GM23338 (cell line): ENCODE data around the gene RABGAP1L. TPM values are rescaled to one million over a fixed set of nuclear protein-coding genes. Genes with fewer than 3 reads are reported as not detected.

ENCODE experiments used
- ATAC-seq: fragments of 200-7000 bp; cut with Tn5 transposase; 3 replicates; pipeline ENCODE4 v1.9.1; 2020
- DNase-seq: peaks from one replicate; pipeline ENCODE4 v3.0.0-alpha.2; 2015; ENCODE audit warnings: low spot score
- H2AFZ ChIP-seq: fragments of 200-600 bp; sonication (generic); 2 replicates; pipeline ENCODE4 v1.8.0; 2016; ENCODE audit warnings: antibody characterized with exemption, mild to moderate bottlenecking, moderate library complexity
- H3F3A ChIP-seq: fragments of 200-600 bp; sonication (generic); replicated peaks from 2 replicates; pipeline ENCODE4 v1.8.0; 2017; ENCODE audit warnings: antibody characterized with exemption, mixed run types, low read depth
- H3K27ac ChIP-seq: fragments of 200-600 bp; sonication (generic); 2 replicates; pipeline ENCODE4 v1.6.1; 2016; ENCODE audit warnings: low read depth
- H3K27me3 ChIP-seq: fragments of 200-600 bp; sonication (generic); 2 replicates; pipeline ENCODE4 v1.8.0; 2016; ENCODE audit warnings: mild to moderate bottlenecking, mixed run types, moderate library complexity; ENCODE audit not compliant: insufficient read depth
- H3K36me3 ChIP-seq: fragments of 200-600 bp; sonication (generic); 2 replicates; pipeline ENCODE4 v1.8.0; 2016; ENCODE audit warnings: mild to moderate bottlenecking; ENCODE audit not compliant: insufficient read depth
- H3K4me1 ChIP-seq: fragments of 200-600 bp; sonication (generic); 2 replicates; pipeline ENCODE4 v1.8.0; 2016; ENCODE audit warnings: mild to moderate bottlenecking, moderate library complexity; ENCODE audit not compliant: insufficient read depth
- H3K4me2 ChIP-seq: fragments of 200-600 bp; sonication (generic); 2 replicates; pipeline ENCODE4 v1.7.1; 2017; ENCODE audit warnings: mixed run types
- H3K4me3 ChIP-seq: fragments of 200-600 bp; sonication (generic); 2 replicates; pipeline ENCODE4 v1.6.1; 2016; ENCODE audit warnings: mixed run types
- H3K79me2 ChIP-seq: fragments of 200-600 bp; sonication (generic); replicated peaks from 2 replicates; pipeline ENCODE4 v1.8.0; 2017; ENCODE audit warnings: mild to moderate bottlenecking; ENCODE audit not compliant: insufficient read depth
- H3K9me2 ChIP-seq: fragments of 200-600 bp; sonication (generic); 2 replicates; pipeline ENCODE4 v1.8.0; 2017; ENCODE audit not compliant: insufficient read depth
- H4K20me1 ChIP-seq: fragments of 200-600 bp; sonication (generic); replicated peaks from 2 replicates; pipeline ENCODE4 v1.8.0; 2017; ENCODE audit warnings: mild to moderate bottlenecking; ENCODE audit not compliant: insufficient read depth
- H3K27ac Mint-ChIP-seq: 2 replicates; pipeline ENCODE4 v1.8.0; 2020; ENCODE audit warnings: inconsistent platforms, mild to moderate bottlenecking, moderate library complexity, mixed read lengths
- H3K27me3 Mint-ChIP-seq: 3 replicates; pipeline ENCODE4 v1.8.0; 2022; ENCODE audit warnings: low read depth, mild to moderate bottlenecking, moderate library complexity, mixed read lengths, inconsistent platforms; ENCODE audit not compliant: insufficient read depth, poor library complexity
- H3K36me3 Mint-ChIP-seq: 3 replicates; pipeline ENCODE4 v1.8.0; 2021; ENCODE audit warnings: low read depth, mild to moderate bottlenecking, inconsistent platforms, moderate library complexity, mixed read lengths
- H3K4me1 Mint-ChIP-seq: 3 replicates; pipeline ENCODE4 v1.8.0; 2020; ENCODE audit warnings: mild to moderate bottlenecking, inconsistent platforms, mixed read lengths
- H3K4me3 Mint-ChIP-seq: 3 replicates; pipeline ENCODE4 v1.8.0; 2021; ENCODE audit warnings: moderate library complexity, mild to moderate bottlenecking, inconsistent platforms, mixed read lengths
- H3K9me3 Mint-ChIP-seq: 3 replicates; pipeline ENCODE4 v1.8.0; 2020; ENCODE audit warnings: moderate library complexity, mild to moderate bottlenecking, inconsistent platforms, mixed read lengths
- CREB1 ChIP-seq: fragments of 250-450 bp; sonication (Bioruptor Pico); IDR thresholded peaks from 2 replicates; pipeline ENCODE4 v1.5.0; 2020; ENCODE audit warnings: low read depth, mild to moderate bottlenecking, moderate library complexity
- CTCF ChIP-seq, 2 experiments: fragments of 200-600 bp in 1 of 2; sonication (generic) in 1 of 2; conservative IDR thresholded peaks; 2 replicates each; pipeline versions ENCODE4 v1.5.1 to v1.6.1; 2016 to 2017; ENCODE audit warnings: antibody characterized with exemption in 2 of 2, low read depth in 2 of 2, mild to moderate bottlenecking in 2 of 2, moderate library complexity in 1 of 2
- ETS1 ChIP-seq: IDR thresholded peaks from 2 replicates; pipeline ENCODE4 v1.6.1; 2016; ENCODE audit warnings: antibody characterized with exemption
- EZH2 ChIP-seq: fragments of 200-600 bp; sonication (generic); IDR thresholded peaks from one replicate; pipeline ENCODE4 v1.8.0; 2017; ENCODE audit warnings: antibody characterized with exemption, mild to moderate bottlenecking, low read depth; ENCODE audit not compliant: unreplicated experiment
- EZH2phosphoT487 ChIP-seq: fragments of 200-600 bp; sonication (generic); IDR thresholded peaks from one replicate; pipeline ENCODE4 v1.8.1; 2018; ENCODE audit warnings: antibody characterized with exemption; ENCODE audit not compliant: unreplicated experiment
- JUNB ChIP-seq: IDR thresholded peaks from one replicate; pipeline ENCODE4 v1.6.1; 2016; ENCODE audit warnings: antibody characterized with exemption; ENCODE audit not compliant: unreplicated experiment
- NANOG ChIP-seq: IDR thresholded peaks from 2 replicates; pipeline ENCODE4 v1.6.1; 2016; ENCODE audit warnings: antibody characterized with exemption, borderline replicate concordance
- POLR2AphosphoS5 ChIP-seq: IDR thresholded peaks from 2 replicates; pipeline ENCODE4 v1.6.1; 2016; ENCODE audit warnings: antibody characterized with exemption, low read depth
- STAT1 ChIP-seq: IDR thresholded peaks from one replicate; pipeline ENCODE4 v1.6.1; 2016; ENCODE audit warnings: antibody characterized with exemption; ENCODE audit not compliant: unreplicated experiment
- ZNF114 ChIP-seq: fragments of 250-450 bp; sonication (Bioruptor Pico); IDR thresholded peaks from 2 replicates; pipeline ENCODE4 v1.5.0; 2020; ENCODE audit warnings: mild to moderate bottlenecking, moderate library complexity
- ZNF331 ChIP-seq: fragments of 250-450 bp; sonication (Bioruptor Pico); IDR thresholded peaks from 2 replicates; pipeline ENCODE4 v1.5.0; 2020; ENCODE audit warnings: low read depth, mild to moderate bottlenecking, moderate library complexity
- ZNF462 ChIP-seq: fragments of 250-450 bp; sonication (Bioruptor Pico); IDR thresholded peaks from 2 replicates; pipeline ENCODE4 v1.5.0; 2020; ENCODE audit warnings: mild to moderate bottlenecking, moderate library complexity
- polyA plus RNA-seq: library from polyadenylated mRNA; unstranded; fragments of >200 nt; fragmentation: Nextera tagmentation; extraction: Ambion mirVana; gene quantifications from 2 replicates; pipeline ENCODE4 v1.2.1, GENCODE V29; 2016
- total RNA-seq: library from RNA; depleted of rRNA; stranded (reverse); fragments of >200 nt; shearing (Covaris generic); gene quantifications from 2 replicates; pipeline ENCODE4 v1.2.3, GENCODE V29; 2014

The RABGAP1L gene
- total and polyA plus RNA-seq, 2 experiments from 2014 or later: 83.2 to 136 TPM

GRCh38 chr1:174984952-174985351 is 825.6 kb downstream of the RABGAP1L start (continued):
- no peak for TF ChIP-seq CREB1 (CRISPR knock-in tag)
- TF ChIP-seq ZNF331 (CRISPR knock-in tag): no peak
- no peak for TF ChIP-seq JUNB
- TF ChIP-seq ETS1: no peak
- TF ChIP-seq EZH2phosphoT487: no peak
- no peak for TF ChIP-seq CTCF (conservative IDR thresholded peaks at IDR 0.05; ENCODE audit: low read depth in 2 of 2)

GRCh38 chr1:174988539-174988938 is 829.2 kb downstream of the RABGAP1L start:
- H3K36me3 ChIP-seq: peaks cover 51% of the 10 kb centered on the region
- ATAC-seq (no peak), DNase-seq (no peak)
- H3K4me3 Mint-ChIP-seq: no peak overlapping the region
- H3K27me3 Mint-ChIP-seq: peaks cover 2% of the 10 kb centered on the region
- TF ChIP-seq POLR2AphosphoS5: no peak
- TF ChIP-seq STAT1: no peak
- TF ChIP-seq CTCF (conservative IDR thresholded peaks at IDR 0.05; ENCODE audit: low read depth in 2 of 2): no peak
- no peak for TF ChIP-seq ZNF114
- TF ChIP-seq CREB1 (CRISPR knock-in tag): no peak
- no peak for TF ChIP-seq JUNB
- no peak for TF ChIP-seq ZNF462 (CRISPR knock-in tag)
- no peak for TF ChIP-seq EZH2phosphoT487
- no peak for TF ChIP-seq NANOG
- no peak for TF ChIP-seq EZH2
- TF ChIP-seq ZNF331 (CRISPR knock-in tag): no peak
- no peak overlapping the region for H3K4me2 ChIP-seq
- peaks cover 2% of the 10 kb centered on the region; the same call in 1 of the 2 replicates for H3K79me2 ChIP-seq
- no peak overlapping the region for H2AFZ ChIP-seq
- no peak overlapping the region for H3K4me3 ChIP-seq
- no peaks in the 10 kb centered on the region for H4K20me1 ChIP-seq
- no peak overlapping the region for H3K27ac Mint-ChIP-seq
- H3K4me1 Mint-ChIP-seq: no peaks in the 10 kb centered on the region; the same call in 2 of the 3 replicates
- no peaks in the 10 kb centered on the region for H3K9me3 Mint-ChIP-seq
- H3K36me3 Mint-ChIP-seq: peaks cover 66% of the 10 kb centered on the region
- no peaks in the 10 kb centered on the region for H3K9me2 ChIP-seq
- no peaks in the 10 kb centered on the region for H3K27me3 ChIP-seq
- H3K27ac ChIP-seq: no peak overlapping the region
- H3F3A ChIP-seq: peaks cover 33% of the 10 kb centered on the region; the same call in 1 of the 2 replicates
- no peaks in the 10 kb centered on the region for H3K4me1 ChIP-seq
